Measurements from ENCODE around the gene TMOD3. TPM values are rescaled to one million over a fixed set of nuclear protein-coding genes. Genes with fewer than 3 reads are reported as not detected.
A peak's percentile ranks its signal among the peaks of the same experiment; 100 is the strongest.

Gene TMOD3
- total and polyA plus RNA-seq, 10 donors, result 8.9 to 65.5 (median 39.2) TPM

GRCh38 chr15:51825698-51826097 is 3.8 kb upstream of the TMOD3 start:
- Histone ChIP-seq H3K9me3 (peaks cover 5 to 17% (median 15%) of the 10 kb centered on the region in 8 donors), H3K27me3 (replicated peaks in 1 of 7) (no peaks in the 10 kb centered on the region), H3K4me1 (peaks cover 0 to 11% (median 5%) of the 10 kb centered on the region in 6 donors), H3K27ac (no peak overlapping the region), H3K4me3 (no peak overlapping the region), H3K36me3 (no peaks in the 10 kb centered on the region)
- no peak for DNase-seq
- WGBS, 5 donors, result 72 to 83% (median 77%) methylated on average over 3 of the region's 3 CpGs
- no peak for TF ChIP-seq CTCF (IDR thresholded peaks at IDR 0.05 in 8 of 11, conservative IDR thresholded peaks at IDR 0.05 in 3 of 11)
- no peak for TF ChIP-seq POLR2A (IDR thresholded peaks at IDR 0.05)
- no peak for TF ChIP-seq POLR2AphosphoS5 (IDR thresholded peaks at IDR 0.05)
- intact Hi-C loops (cut with DNase I; ENCODE audit: low total_unique reads), result no loop called here

DNA sequence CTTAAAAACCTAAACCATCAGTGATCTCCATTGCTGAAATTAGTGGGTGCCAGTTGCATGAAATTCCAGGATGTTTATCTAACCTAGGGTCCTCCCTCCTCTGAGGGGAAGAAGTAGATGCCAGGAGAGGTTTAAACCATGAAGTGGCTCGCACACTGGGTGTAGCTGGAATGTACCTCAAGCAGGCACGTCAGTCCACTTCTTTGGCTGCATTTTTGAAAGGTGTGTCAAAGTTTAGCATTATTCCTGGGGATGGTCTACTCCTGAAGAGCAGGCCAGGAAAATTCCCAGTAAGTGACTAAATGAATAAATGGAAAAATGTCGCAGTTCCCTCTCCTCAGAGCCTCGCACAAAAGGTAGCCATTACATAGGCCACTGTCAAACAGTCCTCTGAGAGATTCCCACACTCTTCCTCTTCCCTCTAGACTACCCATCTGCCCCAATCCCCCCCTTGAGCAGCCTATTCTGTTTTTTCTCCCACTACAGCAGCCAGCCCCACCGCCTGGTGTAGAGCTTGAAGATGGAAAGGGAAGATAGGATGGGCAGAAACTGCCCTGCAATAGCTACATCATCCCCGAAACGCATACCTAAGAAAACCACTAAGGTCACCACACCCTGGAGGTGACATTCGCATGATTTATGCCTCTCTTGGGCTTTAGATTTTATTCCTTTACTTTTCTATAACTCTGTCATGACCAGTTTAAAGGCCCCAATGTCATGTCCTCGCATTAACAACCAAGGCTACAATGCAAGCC is 655 bp upstream of the TMOD3 start:
- WGBS, 5 donors, result 81 to 88% (median 84%) methylated on average over 9 of the region's 9 CpGs
- H3K4me3 ChIP-seq, result peak overlapping the region in 4 of 8 donors; percentile 82 to 94 (median 90)
- H3K36me3 ChIP-seq, result no peaks in the 10 kb centered on the region
- DNase-seq, result no peak
- H3K27ac ChIP-seq, result peak overlapping the region; percentile 87 to 98 (median 96)
- intact Hi-C loops (cut with DNase I; ENCODE audit: low total_unique reads), result no loop called here
- H3K4me1 ChIP-seq, result peaks cover 22 to 42% (median 36%) of the 10 kb centered on the region in 6 donors
- no peaks in the 10 kb centered on the region for H3K9me3 ChIP-seq
- no peaks in the 10 kb centered on the region for H3K27me3 ChIP-seq (replicated peaks in 1 of 7)
- TF ChIP-seq POLR2A (IDR thresholded peaks at IDR 0.05) (no peak), POLR2AphosphoS5 (IDR thresholded peaks at IDR 0.05) (no peak), CTCF (IDR thresholded peaks at IDR 0.05 in 8 of 11, conservative IDR thresholded peaks at IDR 0.05 in 3 of 11) (no peak)

- Histone ChIP-seq H3K36me3 (no peaks in the 10 kb centered on the region), H3K4me1 (peaks cover 22 to 57% (median 40%) of the 10 kb centered on the region in 6 donors), H3K27ac (peak overlapping the region; percentile 87 to 98 (median 96)), H3K4me3 (peak overlapping the region; percentile 71 to 97 (median 90)), H3K27me3 (replicated peaks in 1 of 7) (no peaks in the 10 kb centered on the region), H3K9me3 (no peaks in the 10 kb centered on the region)
- peak in 1 of 3 donors; percentile 5 for TF ChIP-seq POLR2AphosphoS5 (IDR thresholded peaks at IDR 0.05)
- TF ChIP-seq POLR2A (IDR thresholded peaks at IDR 0.05), result no peak
- WGBS, 5 donors, result 0 to 2% (median 1%) methylated on average over 8 of the region's 8 CpGs
- no peak for DNase-seq
- intact Hi-C loops (cut with DNase I; ENCODE audit: low total_unique reads), result no loop called here
Observed at GRCh38 chr15:51830276-51830806, 888 bp downstream of the TMOD3 start.

GRCh38 chr15:51833772-51834171 is 4.3 kb downstream of the TMOD3 start:
- Histone ChIP-seq H3K4me3 (no peak overlapping the region), H3K27me3 (replicated peaks in 1 of 7) (no peaks in the 10 kb centered on the region), H3K4me1 (peaks cover 46 to 92% (median 70%) of the 10 kb centered on the region in 6 donors), H3K9me3 (no peaks in the 10 kb centered on the region), H3K36me3 (no peaks in the 10 kb centered on the region), H3K27ac (no peak overlapping the region)
- TF ChIP-seq POLR2A (IDR thresholded peaks at IDR 0.05), result no peak
- no peak for TF ChIP-seq CTCF (IDR thresholded peaks at IDR 0.05 in 8 of 11, conservative IDR thresholded peaks at IDR 0.05 in 3 of 11)
- no peak for TF ChIP-seq POLR2AphosphoS5 (IDR thresholded peaks at IDR 0.05)
- DNase-seq, result no peak
- WGBS, 5 donors, result 68 to 81% (median 74%) methylated on average over 1 of the region's 1 CpG
- intact Hi-C loops (cut with DNase I; ENCODE audit: low total_unique reads), result no loop called here

Data from spleen (tissue), 11 donors.